ENCODE data around the gene CMSS1.

DNA sequence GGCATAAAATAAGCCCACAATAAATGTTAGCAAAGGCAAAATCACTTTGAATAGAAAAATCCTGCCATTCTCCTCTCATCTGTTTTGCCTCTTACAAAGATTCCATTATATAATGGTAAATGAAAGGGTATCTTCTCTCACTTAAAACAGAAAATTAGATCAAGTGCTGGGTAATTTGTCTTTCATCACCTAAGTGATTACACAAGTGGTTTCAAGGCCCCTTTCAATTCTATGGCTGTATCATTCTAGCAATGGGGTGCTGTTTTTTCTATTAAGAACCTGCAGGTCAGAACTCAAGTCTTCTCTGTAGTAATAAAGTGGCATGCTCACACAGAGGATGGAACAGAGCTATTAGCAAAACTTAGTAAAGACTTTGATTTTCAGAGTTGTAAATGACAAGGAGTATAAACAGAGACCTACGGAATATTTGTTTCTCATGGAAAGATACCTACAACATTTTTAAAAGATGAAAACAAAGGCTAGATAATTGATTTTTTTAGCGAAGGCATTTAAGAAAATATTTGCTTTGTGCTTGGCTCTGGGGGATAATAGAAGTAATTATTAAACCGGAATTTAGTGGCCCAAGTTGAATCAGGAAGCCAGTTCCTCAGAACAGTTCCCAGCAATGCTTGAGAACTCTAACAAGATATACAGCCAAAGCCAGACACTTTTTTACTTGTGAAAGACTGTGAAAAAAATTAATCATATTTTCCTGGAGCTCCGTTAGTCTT is 137.4 kb downstream of the CMSS1 start:
- TF ChIP-seq CTCF (IDR thresholded peaks at IDR 0.05) = no peak
- no peak for TF ChIP-seq POLR2A (IDR thresholded peaks at IDR 0.05)

Data from heart left ventricle (tissue), 13 donors.